Posterior vena cava (tissue), 2 donors: Measurements from ENCODE around the gene MEN1. TPM values are rescaled to one million over a fixed set of nuclear protein-coding genes. Genes with fewer than 3 reads are reported as not detected.
"Not testable (repeated sequence)": the region's sequence is repeated elsewhere in the genome, so short reads cannot be mapped to it uniquely, and the experiment has no call there.

Experiments
- DNase-seq: peaks from one replicate; pipeline ENCODE4 v3.0.0-alpha.2; 2020; ENCODE audit warnings: low spot score
- intact Hi-C, 2 donors: fragments of 100-400 bp; cut with DNase I; formaldehyde crosslinking; loops; one replicate each; pipeline versions ENCODE4 v1.14.1 to v1.14.2; 2022 to 2023
- total RNA-seq, 2 donors: library from RNA; stranded (reverse); fragmentation: NEBNext Ultra II Directional; extraction: Animal tissue kit (Norgen Biotek cat#: 25700); gene quantifications; one replicate each; pipeline ENCODE4 v1.2.1, GENCODE V29; 2021
- donor health status: DM: yes; HTN: yes; CAD: no.
- donor health status: DM: yes; HTN: yes; CAD: no.

MEN1 gene
- total RNA-seq, 2 donors from 2014 or later, result 9.2 to 9.4 TPM

GRCh38 chr11:64835616-64836447 lies 25.5 kb upstream of the MEN1 start:
- DNase-seq, result no peak
- intact Hi-C loops, result no loop called here

DNA sequence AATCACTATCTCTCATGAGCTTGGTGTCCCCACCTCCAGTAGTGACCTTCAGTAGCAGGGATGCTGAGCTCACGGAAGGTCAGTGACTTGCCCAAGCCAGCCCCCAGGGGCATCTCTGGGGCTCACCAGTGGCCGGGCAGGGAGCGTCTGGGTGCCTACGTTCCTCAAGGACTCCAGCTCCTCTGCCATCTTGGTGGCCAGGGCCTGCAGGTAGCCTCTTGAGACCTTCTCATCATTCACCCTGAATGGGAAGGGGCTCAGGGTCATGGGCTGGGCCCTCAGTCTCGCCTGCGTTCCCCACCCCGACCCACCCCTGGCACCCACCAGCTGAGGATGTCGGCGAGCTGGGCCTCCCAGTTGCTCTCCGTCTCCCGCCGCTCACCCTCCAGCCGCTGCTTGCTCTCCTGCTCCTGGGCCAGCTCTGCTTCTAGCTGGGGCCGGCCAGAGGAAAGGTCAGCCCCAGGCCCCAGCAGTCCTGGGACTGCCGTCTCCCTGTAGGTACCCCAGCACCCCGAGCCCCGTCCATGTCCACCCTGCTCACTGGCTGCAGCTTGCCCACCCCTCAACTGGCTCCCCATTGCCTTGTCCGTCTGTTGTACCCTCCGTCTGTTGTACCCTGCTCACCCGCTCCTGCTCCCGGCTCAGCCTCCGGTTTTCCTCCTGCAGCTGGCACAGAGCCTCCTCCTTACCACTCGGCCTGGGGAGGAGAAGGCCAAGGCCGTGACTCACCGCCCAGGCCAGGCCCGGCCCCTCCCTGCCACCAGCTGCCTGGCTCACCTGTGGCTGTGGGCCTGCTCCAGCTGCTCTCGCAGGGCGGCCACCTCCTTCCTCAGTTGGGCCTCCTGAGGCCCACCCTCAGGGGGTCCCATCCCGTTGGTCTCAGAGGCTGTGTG lies 24.6 kb upstream of the MEN1 start:
- intact Hi-C loops, result no loop called here
- DNase-seq, result no peak

DNA sequence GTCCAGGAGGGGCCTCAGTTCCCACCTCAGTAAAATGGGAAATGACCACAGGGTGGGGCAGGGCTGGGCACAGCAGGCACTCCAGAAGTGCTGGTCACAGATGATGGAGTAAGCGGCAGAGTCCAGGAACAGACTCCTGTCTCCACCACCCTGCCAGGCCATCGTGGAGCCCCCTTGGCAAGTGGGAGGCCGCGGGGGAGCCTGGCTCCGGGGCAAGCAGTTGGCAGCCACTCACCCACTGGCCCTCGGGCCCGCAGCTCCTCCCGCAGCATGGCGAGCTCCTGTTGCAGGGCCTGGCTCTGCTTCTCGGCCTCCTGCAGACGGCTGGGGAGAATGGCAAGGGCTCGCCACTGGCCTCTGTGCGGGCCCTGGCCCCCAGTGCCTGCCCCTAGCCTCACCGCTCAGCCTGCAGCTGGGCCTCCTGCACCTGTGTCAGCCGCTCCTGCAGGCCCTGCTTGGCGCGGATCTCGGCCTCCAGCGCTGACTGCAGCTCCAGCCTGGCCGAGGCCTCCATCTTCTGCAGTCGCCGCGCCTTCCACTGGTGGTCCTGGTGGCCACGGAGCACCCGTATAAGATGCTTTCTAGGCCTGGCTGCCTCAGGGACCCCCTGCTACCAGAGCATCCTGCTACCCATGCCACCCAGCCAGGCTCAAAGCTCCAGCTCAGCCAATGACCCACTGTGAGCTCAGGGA lies 23.8 kb upstream of the MEN1 start:
- no peak for DNase-seq
- intact Hi-C loops, result no loop called here

GRCh38 chr11:64833509-64833908 lies 23.2 kb upstream of the MEN1 start:
- DNase-seq, result no peak
- intact Hi-C loops, result no loop called here

- no peak for DNase-seq
Measured at GRCh38 chr11:64833198-64833502, 22.8 kb upstream of the MEN1 start.

GRCh38 chr11:64832467-64833197 lies 22.3 kb upstream of the MEN1 start:
- intact Hi-C loops, result no loop called here
- DNase-seq, result no peak

More at GRCh38 chr11:64833198-64833502, 22.8 kb upstream of the MEN1 start:
- intact Hi-C loops, result no loop called here

DNA sequence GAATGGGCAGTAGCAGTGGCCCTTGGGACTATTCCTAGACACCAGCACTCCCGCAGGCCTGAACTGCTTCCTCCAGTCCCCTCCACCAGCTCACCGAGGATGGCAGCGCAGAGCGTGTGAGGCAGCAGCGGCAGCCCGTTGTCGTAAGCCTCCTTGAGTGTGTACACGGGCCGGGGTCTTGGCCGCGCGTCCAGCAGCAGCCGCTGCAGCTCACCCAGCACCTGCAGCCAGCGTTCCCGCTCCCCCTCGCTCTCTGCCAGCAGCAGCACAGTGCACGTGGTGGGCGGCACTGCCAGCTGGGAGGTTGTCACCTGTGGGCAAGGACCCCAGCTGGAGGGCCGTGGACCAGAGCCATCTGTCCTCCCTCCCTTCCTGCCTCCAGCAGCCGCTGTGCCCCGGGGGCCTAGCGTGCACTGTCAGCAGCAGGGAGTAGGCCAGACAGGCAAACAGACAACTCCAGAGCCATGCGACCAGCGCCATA lies 21.1 kb upstream of the MEN1 start:
- no peak for DNase-seq
- intact Hi-C loops, result no loop called here

- DNase-seq, result no peak
- intact Hi-C loops, result no loop called here
Measured at GRCh38 chr11:64829536-64830251, 19.3 kb upstream of the MEN1 start.

DNA sequence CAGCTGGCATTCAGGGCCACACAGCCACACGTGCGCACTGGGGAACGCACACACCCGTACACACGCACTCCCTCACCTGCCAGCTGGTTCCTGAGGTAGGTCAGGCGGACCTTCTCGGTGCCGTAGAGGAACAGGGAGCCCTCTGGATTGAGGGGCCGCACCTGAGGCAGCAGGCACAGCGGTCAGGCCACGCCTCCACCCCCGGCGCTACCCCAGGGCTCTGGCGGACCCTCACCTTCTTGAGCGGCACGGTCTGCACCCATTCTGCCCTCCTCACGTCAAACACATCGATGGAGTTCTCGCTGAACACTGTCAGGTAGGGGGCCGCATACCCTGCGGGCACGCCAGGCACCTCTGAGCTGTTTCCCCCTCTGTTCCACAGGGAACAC lies 17.1 kb upstream of the MEN1 start:
- no peak for DNase-seq
- intact Hi-C loops, result no loop called here

GRCh38 chr11:64826578-64827450 lies 16.5 kb upstream of the MEN1 start:
- intact Hi-C loops, result no loop called here

GRCh38 chr11:64826062-64826461 lies 15.7 kb upstream of the MEN1 start:
- no peak for DNase-seq
- intact Hi-C loops, result no loop called here

More at GRCh38 chr11:64826578-64827450, 16.5 kb upstream of the MEN1 start:
- DNase-seq, result no peak

- DNase-seq, result no peak
- intact Hi-C loops, result no loop called here
Measured at GRCh38 chr11:64823568-64824119, 13.3 kb upstream of the MEN1 start.

GRCh38 chr11:64817476-64817875 lies 7.1 kb upstream of the MEN1 start:
- DNase-seq, result no peak
- intact Hi-C loops, result no loop called here

DNA sequence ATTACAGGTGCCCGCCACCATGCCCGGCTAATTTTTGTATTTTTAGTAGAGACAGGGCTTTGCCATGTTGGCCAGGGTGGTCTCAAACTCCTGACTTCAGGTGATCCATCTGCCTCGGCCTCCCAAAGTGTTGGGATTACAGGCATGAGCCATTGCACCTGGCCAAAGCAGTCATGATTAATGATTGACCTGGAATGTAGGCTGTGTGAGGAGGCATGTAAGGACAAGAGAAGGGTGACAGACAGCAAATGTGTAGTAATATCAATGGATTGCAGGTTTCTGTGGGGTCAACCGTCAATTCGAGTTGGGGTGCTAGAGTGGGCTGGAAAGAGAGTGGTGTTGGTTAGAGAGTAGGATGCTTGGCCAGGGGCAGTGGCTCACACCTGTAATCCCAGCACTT lies 5.1 kb upstream of the MEN1 start:
- intact Hi-C loops, DNase-seq: not testable (repeated sequence)

- intact Hi-C loops, result no loop called here
- DNase-seq, result no peak
Measured at GRCh38 chr11:64814712-64815187, 4.4 kb upstream of the MEN1 start.

DNA sequence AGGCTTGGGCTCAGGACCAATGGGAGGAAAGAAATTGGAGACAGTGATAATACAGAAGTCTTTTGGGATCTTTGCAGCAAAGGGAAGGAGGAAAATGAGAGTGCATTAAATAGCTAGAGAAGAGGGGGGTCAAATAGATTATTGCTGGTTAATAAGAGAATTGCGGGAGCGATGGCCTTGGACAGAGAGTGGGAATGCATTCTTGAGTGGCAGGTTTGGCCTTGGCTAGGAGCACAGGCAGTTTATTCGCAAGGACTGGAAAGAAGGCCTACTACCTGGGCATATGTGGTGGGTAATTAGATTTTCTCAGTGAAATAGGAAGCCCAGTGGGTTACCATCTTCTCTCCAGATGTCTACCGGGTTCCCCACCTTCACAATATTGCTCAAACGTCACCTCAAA lies 3.5 kb upstream of the MEN1 start:
- intact Hi-C loops, result no loop called here
- no peak for DNase-seq

GRCh38 chr11:64810891-64811272 lies 531 bp upstream of the MEN1 start:
- no peak for DNase-seq
- intact Hi-C loops, result no loop called here
